B cell (primary cell): ENCODE results near the gene KATNB1.

ENCODE experiments used
- CTCF ChIP-seq: fragments of 200-600 bp; IDR thresholded peaks from one replicate; pipeline ENCODE4 v1.8.0; 2022; ENCODE audit warnings: antibody characterized with exemption, mild to moderate bottlenecking
- EZH2 ChIP-seq: IDR thresholded peaks from 2 replicates; pipeline ENCODE4 v1.6.1; 2012; ENCODE audit warnings: borderline replicate concordance, low read depth, mild to moderate bottlenecking, moderate library complexity, low read length; ENCODE audit not compliant: insufficient read depth, poor library complexity, severe bottlenecking

- TF ChIP-seq CTCF (no peak), EZH2 (no peak)
Measured at GRCh38 chr16:57785924-57786323, 50.4 kb downstream of the KATNB1 start.
